AG04449 (cell line): ENCODE results near the gene PTGES2.

Experiments
- CTCF ChIA-PET: fragments of 350-600 bp; formaldehyde crosslinking; extraction: SDS; loops from one replicate; lab custom pipeline; 2021; ENCODE audit warnings: antibody characterized with exemption; lab: Yijun Ruan, JAX
- POLR2A ChIA-PET: fragments of 400-600, 350-600 bp; formaldehyde crosslinking; extraction: SDS; loops from one replicate; lab custom pipeline; 2020; ENCODE audit warnings: antibody characterized with exemption, inconsistent platforms; lab: Yijun Ruan, JAX
- DNase-seq: peaks from one replicate; pipeline ENCODE4 v3.0.0-alpha.2; 2010; ENCODE audit warnings: low read depth, low spot score
- H3K4me3 ChIP-seq: 2 replicates; pipeline ENCODE4 v1.5.1; 2011; ENCODE audit warnings: low read depth, mild to moderate bottlenecking, control low read depth, low read length
- CTCF ChIP-seq: IDR thresholded peaks from one replicate; pipeline ENCODE4 v1.5.1; 2011; ENCODE audit warnings: mild to moderate bottlenecking, moderate library complexity, low read length, control low read depth, inconsistent platforms; ENCODE audit not compliant: insufficient read depth; ENCODE audit errors: missing control alignments

PTGES2 gene

GRCh38 chr9:128105538-128106175 is 21.9 kb downstream of the PTGES2 start:
- CTCF ChIA-PET: interaction anchor here (0.6 to 14.9 kb wide), 5 partner anchors 9 to 163 kb away, joined by 3 to 264 read pairs (median 11); no protein-coding TSS in a partner anchor

GRCh38 chr9:128104171-128104618 is 23.3 kb downstream of the PTGES2 start:
- TF ChIP-seq CTCF: no peak
- no peak overlapping the region for H3K4me3 ChIP-seq
- CTCF ChIA-PET: interaction anchor here (1.1 to 14.9 kb wide), 5 partner anchors 11 to 161 kb away, joined by 4 to 264 read pairs (median 11); no protein-coding TSS in a partner anchor
- no peak for DNase-seq
- POLR2A ChIA-PET: interaction anchor here (1.0 kb wide), 1 partner anchor 23 kb away, joined by 3 read pairs; no protein-coding TSS in a partner anchor

More at GRCh38 chr9:128105538-128106175, 21.9 kb downstream of the PTGES2 start:
- no peak for DNase-seq
- POLR2A ChIA-PET: no interaction called here
- no peak for TF ChIP-seq CTCF
- H3K4me3 ChIP-seq: no peak overlapping the region

GRCh38 chr9:128103589-128103962 is 24.0 kb downstream of the PTGES2 start:
- POLR2A ChIA-PET: no interaction called here
- no peak for DNase-seq
- CTCF ChIA-PET: interaction anchor here (0.9 to 14.9 kb wide), 8 partner anchors 9 to 309 kb away, joined by 3 to 264 read pairs (median 4); no protein-coding TSS in a partner anchor
- no peak for TF ChIP-seq CTCF
- H3K4me3 ChIP-seq: no peak overlapping the region

GRCh38 chr9:128102861-128103588 is 24.5 kb downstream of the PTGES2 start:
- ChIA-PET CTCF (interaction anchor here (0.5 to 14.9 kb wide), 8 partner anchors 8 to 309 kb away, joined by 3 to 264 read pairs (median 4); no protein-coding TSS in a partner anchor), POLR2A (no interaction called here)
- H3K4me3 ChIP-seq: no peak overlapping the region
- no peak for DNase-seq
- no peak for TF ChIP-seq CTCF

GRCh38 chr9:128102196-128102595 is 25.3 kb downstream of the PTGES2 start:
- POLR2A ChIA-PET: no interaction called here
- H3K4me3 ChIP-seq: no peak overlapping the region
- CTCF ChIA-PET: interaction anchor here (1.2 to 14.9 kb wide), 4 partner anchors 13 to 310 kb away, joined by 3 to 264 read pairs (median 4); no protein-coding TSS in a partner anchor
- DNase-seq: no peak
- no peak for TF ChIP-seq CTCF

GRCh38 chr9:128101690-128102089 is 25.8 kb downstream of the PTGES2 start:
- no peak for DNase-seq
- ChIA-PET POLR2A (no interaction called here), CTCF (interaction anchor here (1.2 to 14.9 kb wide), 5 partner anchors 14 to 27 kb away, joined by 3 to 264 read pairs (median 4); no protein-coding TSS in a partner anchor)
- H3K4me3 ChIP-seq: no peak overlapping the region
- TF ChIP-seq CTCF: no peak
